ENCODE results near the gene ARMC7.
"Not testable (repeated sequence)": the region's sequence is repeated elsewhere in the genome, so short reads cannot be mapped to it uniquely, and the experiment has no call there.

ARMC7 gene

DNA sequence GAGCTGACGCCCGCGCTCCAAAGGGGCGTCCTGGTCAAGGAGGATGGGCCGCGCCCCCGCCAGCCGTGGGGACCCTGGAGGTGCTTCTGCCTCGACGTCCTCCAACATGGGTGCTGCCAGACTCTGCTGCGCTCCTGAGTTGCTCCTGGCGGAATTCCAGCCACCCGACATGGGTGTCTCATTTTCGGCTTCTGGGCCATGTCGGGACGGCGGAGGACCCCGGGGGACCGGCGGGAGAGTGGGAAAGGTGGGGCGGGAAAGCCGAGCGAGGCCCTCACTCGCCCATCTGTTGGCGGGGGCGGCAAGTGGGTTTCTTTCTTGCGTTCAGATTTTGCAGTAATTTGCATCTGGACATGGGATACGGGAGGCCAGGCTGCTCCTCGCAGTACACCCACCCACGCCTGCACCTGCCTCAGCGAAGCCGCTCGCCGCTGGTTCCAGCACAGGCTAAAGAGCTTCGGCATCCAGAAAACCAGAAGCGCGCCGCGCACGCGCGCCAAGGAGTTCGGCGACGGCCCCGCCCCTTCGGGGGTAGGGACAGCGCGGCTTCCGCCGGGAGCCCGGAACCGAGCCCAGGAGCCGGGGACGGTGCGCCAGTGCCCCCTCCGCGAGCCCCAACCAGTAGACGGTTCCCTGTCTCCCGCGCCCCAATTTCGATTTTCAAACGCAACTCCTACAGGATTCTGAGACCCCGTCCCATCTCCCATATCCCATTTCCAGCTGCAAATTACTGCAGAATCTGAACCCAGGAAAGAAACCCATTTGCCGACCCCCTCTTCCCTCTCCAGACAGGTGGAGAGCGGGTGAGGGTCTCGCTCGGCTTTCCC, at the start of gene ARMC7:
Gene ARMC7 (plus strand): TSS at position 563 of the 827 bp plus-strand sequence. CDS start 320 bp downstream, outside the sequence.
- DNase-seq (ENCODE audit: low read depth in 2 of 2): peak; percentile 82 to 92

DNA sequence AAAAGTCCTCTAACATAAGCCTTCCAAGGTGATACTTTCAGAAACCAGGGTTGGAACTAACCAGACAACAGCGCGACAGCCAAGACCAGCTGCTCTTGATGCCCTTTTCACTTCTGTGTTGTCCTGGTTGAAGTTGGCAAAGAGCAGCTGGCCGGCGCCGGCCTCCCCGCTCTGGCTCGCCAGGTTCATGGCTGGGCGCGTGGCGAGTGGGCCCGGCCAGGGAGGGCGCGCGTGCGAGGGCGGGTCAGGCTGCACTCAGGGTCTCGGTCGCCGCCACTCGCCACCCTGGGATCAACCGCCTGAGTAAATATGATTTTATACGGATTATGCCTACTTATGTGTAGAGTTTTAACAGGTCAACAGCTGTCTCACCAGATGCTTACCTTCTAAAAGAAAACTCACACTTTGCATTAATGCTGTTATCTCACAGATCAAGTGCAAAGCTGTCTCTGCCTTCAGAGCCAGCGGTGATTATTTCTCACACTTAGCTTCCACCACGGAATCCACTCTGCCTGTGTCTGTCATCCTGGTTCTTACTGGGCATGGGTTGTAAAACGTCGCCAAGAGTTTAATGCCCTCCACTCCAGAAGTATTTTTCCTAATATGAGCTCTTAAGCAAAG, 49.2 kb upstream of the ARMC7 start:
- DNase-seq (ENCODE audit: low read depth in 2 of 2): no peak

GRCh38 chr17:75061055-75061438, 48.7 kb upstream of the ARMC7 start:
- DNase-seq (ENCODE audit: low read depth in 2 of 2): no peak

GRCh38 chr17:75061618-75062017, 48.2 kb upstream of the ARMC7 start:
- DNase-seq (ENCODE audit: low read depth in 2 of 2): no peak

- DNase-seq (ENCODE audit: low read depth in 2 of 2): no peak
These were observed 46.6 kb upstream of the ARMC7 start for GRCh38 chr17:75063201-75063600.

DNA sequence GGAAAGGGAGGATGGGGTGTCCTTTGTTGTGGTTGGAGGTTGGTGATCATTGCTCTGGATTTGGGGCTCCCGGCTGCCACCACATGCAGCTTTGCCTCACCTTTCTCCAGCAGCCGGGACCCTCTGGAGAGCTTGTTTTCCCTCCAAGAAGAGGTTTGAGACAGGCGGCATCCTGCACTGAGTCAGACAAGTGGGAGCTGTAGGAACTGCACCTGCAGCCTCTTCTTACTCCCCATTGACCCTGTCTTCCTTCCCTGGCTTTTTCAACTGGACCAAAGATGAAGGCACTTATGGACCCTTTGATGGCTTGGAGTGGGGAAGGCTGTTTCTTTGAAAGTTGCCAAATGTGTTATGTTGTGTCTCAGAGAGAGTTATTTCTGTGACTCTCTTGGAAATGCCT, 46.1 kb upstream of the ARMC7 start:
- DNase-seq (ENCODE audit: low read depth in 2 of 2): no peak

GRCh38 chr17:75064040-75064439, 45.7 kb upstream of the ARMC7 start:
- no peak for DNase-seq (ENCODE audit: low read depth in 2 of 2)

- no peak for DNase-seq (ENCODE audit: low read depth in 2 of 2)
These were observed 45.3 kb upstream of the ARMC7 start for GRCh38 chr17:75064460-75064859.

- no peak for DNase-seq (ENCODE audit: low read depth in 2 of 2)
These were observed 44.8 kb upstream of the ARMC7 start for GRCh38 chr17:75064867-75065561.

GRCh38 chr17:75065562-75066151, 44.1 kb upstream of the ARMC7 start:
- no peak for DNase-seq (ENCODE audit: low read depth in 2 of 2)

GRCh38 chr17:75067856-75068255, 41.9 kb upstream of the ARMC7 start:
- no peak for DNase-seq (ENCODE audit: low read depth in 2 of 2)

DNA sequence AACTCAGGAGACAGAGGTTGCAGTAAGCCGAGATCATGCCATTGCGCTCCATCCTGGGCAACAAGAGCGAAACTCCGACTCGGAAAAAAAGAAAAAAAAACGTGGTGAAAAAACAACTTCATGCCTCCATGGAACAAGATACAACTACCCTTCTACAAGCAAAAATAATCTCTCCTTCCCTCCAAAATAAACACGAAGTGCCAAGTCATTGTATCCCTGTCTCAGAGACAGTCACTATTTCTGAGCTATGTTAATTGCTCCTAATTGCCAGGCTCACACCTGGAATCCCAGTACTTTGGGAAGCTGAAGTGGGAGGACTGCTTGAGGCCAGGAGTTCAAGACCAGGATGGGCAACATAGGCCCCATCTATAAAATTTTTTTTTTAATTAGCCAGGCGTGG, 41.0 kb upstream of the ARMC7 start:
- DNase-seq (ENCODE audit: low read depth in 2 of 2): no peak

DNA sequence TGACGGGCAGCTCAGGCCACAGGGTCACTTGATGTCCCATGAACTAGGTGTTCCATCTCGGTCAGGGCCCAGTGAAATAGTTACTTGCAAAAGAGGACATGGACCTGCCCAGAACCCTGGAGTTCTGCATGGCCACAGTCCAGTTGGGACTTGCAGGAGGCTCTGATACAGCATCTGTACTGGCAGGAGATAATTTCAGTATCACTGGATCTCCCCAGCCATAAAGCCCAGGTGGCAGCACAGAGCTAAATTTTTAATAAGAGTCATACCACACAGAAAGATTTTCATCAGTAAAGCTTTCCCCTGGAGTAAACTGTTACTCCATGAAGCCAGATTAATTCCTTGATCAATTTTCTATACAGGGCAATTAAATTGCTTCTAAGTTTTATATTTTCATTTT, 40.0 kb upstream of the ARMC7 start:
- no peak for DNase-seq (ENCODE audit: low read depth in 2 of 2)

DNA sequence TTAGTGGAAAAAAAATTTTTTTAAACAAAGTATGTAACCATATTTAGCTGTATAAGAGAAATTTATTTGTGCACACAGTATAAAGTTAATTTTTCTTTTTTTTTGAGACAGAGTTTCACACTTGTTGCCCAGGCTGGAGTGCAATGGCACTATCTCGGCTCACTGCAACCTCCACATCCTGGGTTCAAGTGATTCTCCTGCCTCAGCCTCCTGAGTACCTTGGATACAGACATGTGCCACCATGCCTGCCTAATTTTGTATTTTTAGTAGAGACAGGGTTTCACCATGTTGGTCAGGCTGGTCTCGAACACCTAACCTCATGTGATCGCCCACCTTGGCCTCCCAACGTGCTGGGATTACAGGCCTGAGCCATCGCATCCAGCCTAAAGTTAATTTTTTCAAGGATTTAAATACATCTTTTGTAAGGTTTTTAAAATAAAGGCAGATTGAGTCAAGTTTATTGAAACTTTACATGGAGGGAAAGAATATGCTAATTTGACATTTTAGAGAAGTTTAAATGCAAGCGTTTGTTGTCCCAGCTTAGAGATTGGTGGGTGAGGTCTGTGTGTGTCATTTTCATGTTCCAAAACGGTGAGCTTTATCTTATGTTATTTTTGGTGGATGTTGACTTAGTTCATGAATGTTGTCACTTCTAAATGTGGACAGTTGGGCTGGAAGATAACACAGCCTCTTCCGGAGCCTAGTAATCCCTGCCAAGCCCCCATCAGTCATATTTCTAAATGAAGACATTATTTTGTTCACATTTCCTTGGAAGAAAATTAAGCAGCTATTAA, 38.1 kb upstream of the ARMC7 start:
- DNase-seq (ENCODE audit: low read depth in 2 of 2): not testable (repeated sequence)

DNA sequence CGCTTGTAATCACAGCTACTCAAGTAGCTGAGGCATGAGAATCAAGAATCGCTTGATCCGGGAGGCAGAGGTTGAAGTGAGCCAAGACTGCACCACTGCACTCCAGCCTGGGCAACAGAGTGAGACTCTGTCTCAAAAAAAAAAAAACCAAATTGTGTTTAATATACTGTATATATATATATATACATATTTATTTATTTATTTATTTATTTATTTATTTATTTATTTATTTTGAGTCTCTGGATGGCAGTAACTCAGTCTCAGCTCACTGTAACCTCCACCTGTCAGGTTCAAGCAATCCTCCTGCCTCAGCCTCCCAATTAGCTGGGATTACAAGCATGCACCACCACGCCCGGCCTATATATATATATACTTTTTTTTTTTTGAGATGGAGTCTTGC, 36.9 kb upstream of the ARMC7 start:
- not testable (repeated sequence) for DNase-seq (ENCODE audit: low read depth in 2 of 2)

DNA sequence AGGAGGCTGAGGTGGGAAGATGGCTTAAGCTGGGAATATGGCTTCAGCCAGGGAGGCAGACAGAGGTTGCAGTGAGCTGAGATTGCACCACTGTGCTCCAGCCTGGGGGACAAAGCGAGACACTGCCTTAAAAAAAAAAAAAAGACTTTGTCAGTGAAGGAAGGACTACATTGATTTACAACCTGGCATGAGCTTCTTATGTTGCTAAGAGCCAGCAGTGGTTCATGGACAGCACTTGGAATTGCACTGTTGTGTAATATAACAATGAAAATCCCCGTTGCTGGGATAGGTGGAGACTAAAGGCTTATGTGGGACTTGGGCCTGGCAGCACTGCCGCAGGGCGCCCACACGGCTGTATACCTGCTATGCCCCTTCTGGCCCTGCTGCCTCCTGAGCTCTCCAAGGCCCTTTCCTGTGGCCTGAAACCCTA, 36.1 kb upstream of the ARMC7 start:
- DNase-seq (ENCODE audit: low read depth in 2 of 2): no peak

GRCh38 chr17:75074532-75074931, 35.2 kb upstream of the ARMC7 start:
- DNase-seq (ENCODE audit: low read depth in 2 of 2): no peak

GRCh38 chr17:75075597-75076336, 34.0 kb upstream of the ARMC7 start:
- no peak for DNase-seq (ENCODE audit: low read depth in 2 of 2)

DNA sequence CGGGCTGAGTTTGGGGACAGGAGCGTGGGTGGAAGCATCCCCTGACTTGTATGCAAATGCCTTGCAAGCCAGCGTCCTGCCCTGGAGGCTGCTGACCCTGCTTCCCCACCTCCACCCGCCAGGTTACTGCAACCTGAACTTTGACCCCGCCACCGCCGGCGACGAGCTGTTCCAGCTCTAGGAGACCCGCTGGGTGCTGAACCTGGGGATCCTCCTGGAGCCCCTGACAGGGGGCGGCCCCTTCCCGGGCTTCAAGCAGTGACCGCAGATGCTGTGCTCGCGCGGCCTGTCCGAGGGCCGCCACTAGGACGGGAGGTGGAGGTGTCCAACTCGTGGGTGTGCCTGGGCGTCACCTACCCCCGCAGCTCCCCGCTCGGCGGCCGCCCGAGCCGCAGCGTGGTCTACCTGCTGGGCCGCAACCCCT, 32.7 kb upstream of the ARMC7 start:
- no peak for DNase-seq (ENCODE audit: low read depth in 2 of 2)

GRCh38 chr17:75077496-75078283, 32.1 kb upstream of the ARMC7 start:
- peak; percentile 6 to 40 for DNase-seq (ENCODE audit: low read depth in 2 of 2)

Data from stimulated activated CD4-positive, alpha-beta T cell treated with anti-CD3 and anti-CD28 coated beads, Interleukin-1b, Interleukin-23, amount 100 ng/mL, for 4 hours (primary cell).